ENCODE data around the gene TMEM208.

Gene TMEM208

DNA sequence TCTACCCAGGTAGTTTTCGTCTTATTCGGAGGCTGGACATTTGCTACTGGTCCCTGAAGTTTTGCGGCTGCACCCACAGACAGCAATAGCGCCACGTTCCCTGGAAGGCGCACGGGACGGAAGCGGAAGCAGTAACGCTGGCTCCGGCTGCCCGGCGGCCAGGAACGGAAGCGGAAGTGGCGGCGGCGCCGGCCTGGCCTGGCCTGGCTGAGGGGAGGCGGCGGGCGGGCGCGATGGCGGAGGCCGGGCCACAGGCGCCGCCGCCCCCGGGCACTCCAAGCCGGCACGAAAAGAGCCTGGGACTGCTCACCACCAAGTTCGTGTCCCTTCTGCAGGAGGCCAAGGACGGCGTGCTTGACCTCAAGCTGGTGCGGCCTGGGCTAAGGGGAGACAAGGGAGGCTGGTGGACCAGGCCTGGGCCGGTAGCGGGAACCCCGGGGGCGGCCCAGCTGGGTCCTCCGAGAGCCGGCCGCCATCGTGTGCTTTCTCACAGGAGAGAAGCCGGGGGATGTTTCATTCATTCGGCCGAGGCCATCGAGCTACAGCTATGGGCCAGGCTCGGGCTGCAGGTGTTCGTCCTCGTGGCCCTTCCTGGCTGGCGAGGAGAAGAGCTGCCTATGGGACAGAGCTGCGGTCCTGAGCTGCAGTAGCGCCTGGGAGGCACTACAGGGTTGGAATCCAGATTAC lies 34.8 kb upstream of the TMEM208 start, which contains the start of gene E2F4:
Gene E2F4 (plus strand): TSS at position 161 of the 687 bp plus-strand sequence. CDS start 73 bp downstream, at position 234.
- DNase-seq: peak; percentile 91

DNA sequence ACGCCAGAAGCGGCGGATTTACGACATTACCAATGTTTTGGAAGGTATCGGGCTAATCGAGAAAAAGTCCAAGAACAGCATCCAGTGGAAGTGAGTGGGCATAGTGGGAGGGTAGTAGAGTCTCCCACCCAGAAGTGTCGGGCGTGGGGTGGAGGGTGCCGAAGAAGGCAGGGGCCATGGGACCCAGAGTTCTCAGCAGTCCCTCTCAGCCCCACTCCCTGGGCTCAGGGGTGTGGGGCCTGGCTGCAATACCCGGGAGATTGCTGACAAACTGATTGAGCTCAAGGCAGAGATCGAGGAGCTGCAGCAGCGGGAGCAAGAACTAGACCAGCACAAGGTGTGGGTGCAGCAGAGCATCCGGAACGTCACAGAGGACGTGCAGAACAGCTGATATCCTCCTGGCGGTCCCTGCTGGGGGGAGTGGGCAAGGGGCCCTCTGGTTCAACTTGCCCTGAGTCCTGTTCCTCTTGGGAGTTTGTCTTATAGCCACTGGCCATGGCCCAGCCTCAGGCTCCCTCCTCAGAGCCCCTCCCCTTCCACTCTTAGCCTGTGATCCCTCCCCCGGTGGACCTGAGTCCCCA lies 34.1 kb upstream of the TMEM208 start:
- no peak for DNase-seq

DNA sequence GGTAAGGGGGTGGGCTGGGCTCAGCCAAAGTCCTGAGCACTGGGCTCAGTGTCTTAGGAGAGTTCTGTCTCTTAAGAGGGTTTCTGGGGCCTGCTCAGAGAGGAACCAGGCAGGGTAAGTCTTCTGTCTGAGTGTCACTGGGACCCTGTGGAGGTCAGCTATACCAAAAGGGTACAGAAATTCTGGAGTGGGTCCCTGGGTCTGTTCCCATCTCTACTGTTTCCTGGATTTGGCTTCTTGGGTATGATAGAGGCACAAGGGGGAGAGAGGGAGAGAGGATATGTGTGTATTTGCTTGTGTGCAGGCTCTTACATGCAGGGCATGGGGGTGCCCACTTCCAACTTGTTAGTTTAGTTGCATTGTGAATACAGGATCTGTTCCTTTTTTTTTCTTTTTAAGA lies 33.4 kb upstream of the TMEM208 start:
- no peak for DNase-seq

DNA sequence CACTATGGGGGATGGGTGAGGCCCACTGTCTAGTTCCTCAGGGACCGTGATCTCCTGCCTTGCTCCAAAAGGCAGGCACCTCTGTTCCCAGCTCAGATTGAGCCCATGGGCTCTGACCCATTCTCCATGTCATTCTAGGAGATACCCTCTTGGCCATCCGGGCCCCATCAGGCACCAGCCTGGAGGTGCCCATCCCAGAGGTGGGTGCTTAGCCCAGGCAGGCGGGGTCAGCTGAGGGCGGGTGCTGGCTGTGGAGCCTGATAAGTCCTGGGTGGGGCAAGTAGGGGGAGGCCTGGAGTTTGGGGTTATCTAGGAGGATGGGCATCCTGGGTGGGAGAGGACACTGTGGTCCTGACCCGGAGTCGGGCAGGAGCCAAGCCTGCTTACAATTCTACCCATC lies 32.7 kb upstream of the TMEM208 start:
- no peak for DNase-seq

DNA sequence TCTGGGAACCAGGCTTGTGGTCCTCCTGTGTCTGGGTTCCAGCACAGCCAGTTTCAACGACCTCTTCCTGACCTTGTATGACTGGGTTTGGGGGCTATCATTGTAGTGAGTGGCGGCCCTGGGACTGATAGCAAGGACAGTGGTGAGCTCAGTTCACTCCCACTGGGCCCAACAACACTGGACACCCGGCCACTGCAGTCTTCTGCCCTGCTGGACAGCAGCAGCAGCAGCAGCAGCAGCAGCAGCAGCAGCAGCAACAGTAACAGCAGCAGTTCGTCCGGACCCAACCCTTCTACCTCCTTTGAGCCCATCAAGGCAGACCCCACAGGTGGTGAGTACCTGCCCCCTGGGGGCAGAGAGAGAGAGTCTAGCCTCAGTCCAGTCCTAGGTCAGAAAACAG lies 31.3 kb upstream of the TMEM208 start:
- no peak for DNase-seq

DNA sequence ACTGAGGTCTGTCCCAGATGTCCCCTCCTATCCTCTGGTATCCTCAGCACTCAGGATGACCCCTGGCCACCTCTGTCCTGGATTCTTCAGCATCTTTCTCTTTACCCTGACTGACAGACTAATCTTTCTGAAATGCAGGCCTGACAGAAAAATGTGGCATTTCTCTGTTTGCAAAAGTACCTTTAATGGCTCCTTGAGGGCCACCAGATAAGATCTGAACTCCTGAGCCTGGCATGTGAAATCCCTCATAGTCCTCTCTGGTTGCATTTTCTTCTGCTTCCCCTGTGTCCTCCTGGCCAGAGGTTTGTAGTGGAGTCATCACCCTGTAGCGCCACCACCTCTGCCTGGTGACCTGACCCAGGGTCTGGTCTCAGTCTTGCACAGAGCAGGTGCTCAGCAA lies 30.0 kb upstream of the TMEM208 start:
- DNase-seq: no peak

DNA sequence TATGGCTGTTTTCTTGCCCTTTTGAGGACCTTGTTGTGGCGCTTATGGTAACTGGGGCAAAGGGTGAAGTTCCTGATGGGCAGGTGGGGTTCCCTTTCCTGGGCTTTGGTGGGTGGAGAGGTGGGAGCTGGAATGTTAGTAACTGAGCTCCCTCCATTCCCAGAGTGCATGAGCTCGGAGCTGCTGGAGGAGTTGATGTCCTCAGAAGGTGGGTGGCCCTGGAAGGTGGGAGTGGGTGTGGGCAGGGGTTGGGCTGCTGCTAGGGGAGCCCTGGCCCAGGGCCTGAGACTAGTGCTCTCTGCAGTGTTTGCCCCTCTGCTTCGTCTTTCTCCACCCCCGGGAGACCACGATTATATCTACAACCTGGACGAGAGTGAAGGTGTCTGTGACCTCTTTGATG lies 29.2 kb upstream of the TMEM208 start:
- DNase-seq: no peak

DNA sequence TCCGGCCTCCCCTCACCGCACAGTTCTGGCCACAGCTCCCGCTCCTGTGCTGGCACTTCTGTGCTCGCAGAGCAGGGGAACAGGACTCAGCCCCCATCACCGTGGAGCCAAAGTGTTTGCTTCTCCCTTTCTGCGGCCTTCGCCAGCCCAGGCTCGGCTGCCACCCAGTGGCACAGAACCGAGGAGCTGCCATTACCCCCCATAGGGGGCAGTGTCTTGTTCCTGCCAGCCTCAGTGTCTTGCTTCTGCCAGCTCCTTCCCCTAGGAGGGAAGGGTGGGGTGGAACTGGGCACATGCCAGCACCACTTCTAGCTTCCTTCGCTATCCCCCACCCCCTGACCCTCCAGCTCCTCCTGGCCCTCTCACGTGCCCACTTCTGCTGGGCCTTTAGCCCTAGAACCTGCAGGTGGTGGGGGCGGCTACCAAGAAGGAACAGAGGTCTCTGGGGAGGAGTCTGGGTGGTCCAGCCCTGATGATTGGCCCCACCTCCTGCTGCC lies 28.6 kb upstream of the TMEM208 start:
- no peak for DNase-seq

DNA sequence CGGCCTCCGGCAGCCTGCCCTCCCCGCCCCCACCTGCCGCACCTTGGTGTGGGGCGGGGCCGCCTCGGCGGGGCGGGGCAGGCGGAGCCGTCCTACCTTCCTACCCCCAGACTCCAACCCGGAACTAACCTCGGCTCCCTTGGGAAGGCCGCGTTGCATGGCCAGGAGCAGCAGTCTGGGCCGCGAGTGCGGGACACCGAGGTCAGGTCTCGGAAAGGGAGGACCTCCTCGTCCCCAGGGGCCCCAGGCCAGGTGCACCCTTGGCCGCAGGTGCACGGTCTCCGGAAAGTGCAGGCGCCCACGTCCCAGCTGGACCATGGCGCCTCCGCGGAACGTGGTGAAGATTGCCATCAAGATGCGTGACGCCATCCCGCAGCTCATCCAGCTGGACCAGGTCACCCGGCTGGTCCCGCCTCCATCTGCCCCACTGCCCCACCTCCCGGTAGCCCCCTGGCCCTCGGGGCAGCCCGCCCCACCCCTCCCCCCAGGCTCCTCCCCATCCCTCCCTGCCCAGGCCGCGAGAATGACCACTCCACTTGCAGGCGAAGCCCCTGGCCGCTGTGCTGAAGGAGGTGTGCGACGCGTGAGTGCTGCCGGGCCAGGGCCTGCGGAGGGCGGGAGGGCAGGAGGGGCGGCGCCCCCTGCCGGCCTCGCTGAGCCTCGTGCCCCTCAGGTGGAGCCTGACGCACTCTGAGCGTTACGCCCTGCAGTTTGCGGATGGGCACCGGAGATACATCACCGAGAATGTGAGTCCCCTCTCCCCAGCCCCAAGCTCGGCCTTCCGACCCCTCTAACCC lies 27.7 kb upstream of the TMEM208 start, which contains the start of gene ELMO3:
Gene ELMO3 (plus strand): TSS at position 121 of the 797 bp plus-strand sequence. CDS start 196 bp downstream, at position 317.
- no peak for DNase-seq

DNA sequence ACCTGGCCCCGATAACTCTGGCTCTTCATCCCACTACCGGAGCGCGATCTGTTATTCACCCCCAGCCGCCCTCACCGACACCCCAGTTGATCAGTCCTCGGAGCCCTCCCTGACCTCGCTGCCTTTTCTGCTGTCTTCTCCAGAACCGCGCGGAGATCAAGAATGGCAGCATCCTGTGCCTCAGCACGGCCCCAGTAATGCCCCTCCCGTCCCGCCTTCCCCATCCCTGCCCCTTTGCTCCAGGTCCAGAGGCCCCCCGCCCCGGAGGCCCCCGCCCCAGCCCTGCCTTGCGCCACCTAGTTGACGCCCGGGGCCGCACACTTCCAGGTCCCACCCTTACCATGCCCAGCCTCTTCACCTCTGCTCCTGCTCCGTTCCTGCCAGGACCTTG lies 27.1 kb upstream of the TMEM208 start:
- DNase-seq: no peak

DNA sequence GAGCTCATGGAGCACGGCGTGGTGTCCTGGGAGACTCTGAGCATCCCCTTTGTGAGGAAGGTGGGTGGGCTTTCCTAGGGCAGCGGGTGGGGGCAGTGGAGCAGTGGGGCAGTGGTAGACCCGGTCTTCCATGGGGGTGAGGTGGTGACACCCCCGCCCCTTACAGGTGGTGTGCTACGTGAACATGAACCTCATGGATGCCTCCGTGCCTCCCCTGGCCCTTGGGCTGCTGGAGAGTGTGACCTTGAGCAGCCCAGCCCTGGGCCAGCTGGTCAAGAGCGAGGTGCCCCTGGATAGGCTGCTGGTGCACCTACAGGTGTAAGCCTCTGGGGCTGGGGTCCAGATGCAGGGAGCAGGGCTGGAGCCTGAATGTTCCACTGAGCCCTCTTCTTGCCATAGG lies 26.4 kb upstream of the TMEM208 start:
- no peak for DNase-seq

DNA sequence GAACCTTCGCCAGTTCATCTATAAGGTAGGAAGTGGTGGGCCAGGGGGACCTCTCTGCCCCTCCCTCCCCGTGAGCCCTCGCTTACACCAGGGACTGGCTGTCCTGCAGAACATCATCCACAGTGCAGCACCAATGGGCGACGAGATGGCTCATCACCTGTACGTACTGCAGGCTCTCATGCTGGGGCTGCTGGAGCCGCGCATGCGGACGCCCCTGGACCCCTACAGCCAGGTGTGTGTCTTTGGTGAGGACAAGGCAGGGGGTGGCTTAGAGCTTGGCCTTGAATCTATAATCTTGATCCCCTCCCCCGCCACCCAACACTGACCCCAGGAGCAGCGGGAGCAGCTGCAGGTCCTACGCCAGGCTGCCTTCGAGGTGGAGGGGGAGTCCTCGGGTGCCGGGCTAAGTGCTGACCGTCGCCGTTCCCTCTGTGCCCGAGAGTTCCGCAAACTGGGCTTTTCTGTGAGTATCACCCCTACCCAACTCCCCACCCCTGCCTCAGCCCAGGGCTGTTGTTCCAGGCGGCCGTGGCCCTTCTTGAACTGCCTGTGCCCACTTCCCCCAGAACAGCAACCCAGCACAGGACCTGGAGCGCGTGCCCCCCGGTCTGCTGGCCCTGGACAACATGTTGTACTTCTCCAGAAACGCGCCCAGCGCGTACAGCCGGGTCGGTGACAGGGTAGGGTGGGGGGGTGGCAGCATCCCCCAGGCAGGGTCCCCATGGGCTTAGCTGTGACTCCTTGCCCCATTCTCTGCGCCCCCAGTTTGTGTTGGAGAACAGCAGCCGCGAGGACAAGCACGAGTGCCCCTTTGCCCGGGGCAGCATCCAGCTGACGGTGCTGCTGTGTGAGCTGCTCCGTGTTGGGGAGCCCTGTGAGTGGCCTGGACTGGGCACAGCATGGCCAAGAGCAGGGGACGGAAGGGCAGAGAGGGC lies 25.3 kb upstream of the TMEM208 start:
- no peak for DNase-seq

DNA sequence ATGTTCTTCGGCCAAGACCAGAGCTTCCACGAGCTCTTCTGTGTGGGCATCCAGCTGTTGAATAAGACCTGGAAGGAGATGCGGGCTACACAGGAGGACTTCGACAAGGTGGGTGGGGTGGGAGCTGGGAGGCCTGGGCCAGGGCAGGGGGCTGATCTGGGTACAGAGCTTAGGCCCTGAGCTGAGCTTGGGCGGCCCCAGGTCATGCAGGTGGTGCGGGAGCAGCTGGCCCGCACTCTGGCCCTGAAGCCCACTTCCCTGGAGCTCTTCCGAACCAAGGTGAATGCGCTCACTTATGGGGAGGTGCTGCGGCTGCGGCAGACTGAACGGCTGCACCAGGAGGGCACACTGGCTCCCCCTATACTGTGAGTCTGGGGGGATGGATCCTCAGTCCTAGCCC lies 24.5 kb upstream of the TMEM208 start:
- DNase-seq: no peak

DNA sequence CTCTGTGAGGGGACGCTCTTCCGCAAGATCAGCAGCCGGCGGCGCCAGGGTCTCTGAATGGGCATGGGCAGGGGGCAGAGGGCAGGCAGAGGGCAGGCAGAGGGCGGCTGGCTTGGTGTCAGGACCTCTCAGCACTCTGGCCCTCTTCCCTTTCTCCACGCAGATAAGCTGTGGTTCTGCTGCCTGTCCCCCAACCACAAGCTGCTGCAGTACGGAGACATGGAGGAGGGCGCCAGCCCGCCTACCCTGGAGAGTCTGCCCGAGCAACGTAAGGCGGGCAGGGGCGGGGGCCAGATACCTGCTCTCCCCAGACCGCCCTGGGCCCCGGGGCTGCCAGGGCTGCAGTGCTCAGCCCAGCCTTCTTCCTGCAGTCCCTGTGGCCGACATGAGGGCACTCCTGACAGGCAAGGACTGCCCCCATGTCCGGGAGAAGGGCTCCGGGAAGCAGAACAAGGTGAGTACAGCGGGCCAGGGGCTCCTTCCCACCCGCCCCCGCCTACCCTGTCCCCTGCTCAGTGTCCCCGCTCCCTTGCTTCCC lies 23.9 kb upstream of the TMEM208 start:
- DNase-seq: no peak

DNA sequence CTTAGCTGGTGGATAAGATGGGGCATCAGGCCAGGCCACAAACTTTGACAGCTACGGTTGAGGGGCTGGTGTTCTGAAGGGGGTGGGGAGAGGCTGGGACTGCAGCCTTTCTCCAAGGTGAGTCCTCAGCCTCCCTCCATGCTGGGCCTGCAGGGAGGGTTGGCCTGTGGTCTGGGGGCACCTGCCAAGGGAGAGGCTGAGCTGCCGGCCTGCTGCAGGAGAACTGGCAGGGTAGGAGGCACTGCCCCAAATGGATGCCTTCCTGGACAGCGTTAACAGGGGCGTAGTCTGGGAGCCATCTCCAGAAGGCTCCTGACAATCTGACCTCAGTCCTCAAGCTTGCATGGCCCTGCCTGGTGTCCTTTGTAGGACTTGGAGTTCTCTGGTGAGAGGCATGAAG lies 22.9 kb upstream of the TMEM208 start:
- DNase-seq: no peak

DNA sequence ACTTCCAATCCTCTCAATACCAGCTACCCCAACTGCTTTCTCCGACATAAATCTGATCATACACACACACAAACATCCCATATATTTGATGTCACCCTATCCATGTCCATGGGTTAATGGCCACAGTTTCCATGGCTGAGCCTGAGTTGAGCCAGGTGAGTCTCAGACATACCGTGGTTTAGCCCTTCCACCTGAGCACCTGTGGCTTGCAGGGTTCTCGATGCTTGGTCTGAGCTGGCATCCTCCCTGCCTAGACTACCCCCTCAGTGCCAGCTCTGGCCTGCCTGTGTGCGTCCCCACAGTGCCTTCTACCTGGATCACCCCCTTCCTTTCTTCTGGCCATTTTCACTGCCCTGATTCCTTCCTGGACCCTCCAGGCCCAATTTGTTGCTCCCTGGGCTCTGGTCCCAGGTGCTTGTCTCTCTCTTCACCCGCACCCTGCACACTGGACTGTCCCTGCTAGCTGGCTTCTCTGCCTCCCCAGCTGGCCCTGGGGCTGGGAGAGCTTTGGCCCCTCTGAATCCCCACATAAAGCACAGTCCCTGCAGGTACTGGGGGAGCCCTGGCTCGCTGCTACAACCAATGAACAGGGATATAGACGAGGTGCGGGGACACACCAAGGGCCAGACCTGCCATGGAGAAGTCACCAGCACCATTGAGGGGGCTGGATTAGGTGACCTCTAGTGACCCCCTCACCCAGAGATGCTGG lies 20.6 kb upstream of the TMEM208 start:
- DNase-seq: no peak

DNA sequence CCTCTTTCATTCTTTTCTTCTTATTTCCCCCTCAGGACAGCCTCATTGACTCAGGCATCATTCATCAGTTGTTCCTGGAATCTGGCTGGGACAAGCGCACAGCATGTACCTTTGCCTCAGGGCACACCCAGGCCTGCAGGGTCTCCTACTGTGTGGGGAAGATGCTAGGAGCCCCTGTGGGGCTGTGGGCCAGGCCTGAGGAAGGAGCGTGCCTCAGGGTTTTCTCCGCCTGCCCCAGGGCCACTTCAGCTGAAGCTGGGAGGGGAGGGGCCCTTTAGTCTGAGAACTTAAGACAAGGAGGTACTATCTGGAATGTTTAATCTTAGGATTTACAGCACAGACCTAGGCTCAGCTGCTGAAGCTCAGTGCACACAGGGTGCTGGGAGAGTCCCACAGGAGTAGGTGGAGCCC lies 20.1 kb upstream of the TMEM208 start:
- no peak for DNase-seq

DNA sequence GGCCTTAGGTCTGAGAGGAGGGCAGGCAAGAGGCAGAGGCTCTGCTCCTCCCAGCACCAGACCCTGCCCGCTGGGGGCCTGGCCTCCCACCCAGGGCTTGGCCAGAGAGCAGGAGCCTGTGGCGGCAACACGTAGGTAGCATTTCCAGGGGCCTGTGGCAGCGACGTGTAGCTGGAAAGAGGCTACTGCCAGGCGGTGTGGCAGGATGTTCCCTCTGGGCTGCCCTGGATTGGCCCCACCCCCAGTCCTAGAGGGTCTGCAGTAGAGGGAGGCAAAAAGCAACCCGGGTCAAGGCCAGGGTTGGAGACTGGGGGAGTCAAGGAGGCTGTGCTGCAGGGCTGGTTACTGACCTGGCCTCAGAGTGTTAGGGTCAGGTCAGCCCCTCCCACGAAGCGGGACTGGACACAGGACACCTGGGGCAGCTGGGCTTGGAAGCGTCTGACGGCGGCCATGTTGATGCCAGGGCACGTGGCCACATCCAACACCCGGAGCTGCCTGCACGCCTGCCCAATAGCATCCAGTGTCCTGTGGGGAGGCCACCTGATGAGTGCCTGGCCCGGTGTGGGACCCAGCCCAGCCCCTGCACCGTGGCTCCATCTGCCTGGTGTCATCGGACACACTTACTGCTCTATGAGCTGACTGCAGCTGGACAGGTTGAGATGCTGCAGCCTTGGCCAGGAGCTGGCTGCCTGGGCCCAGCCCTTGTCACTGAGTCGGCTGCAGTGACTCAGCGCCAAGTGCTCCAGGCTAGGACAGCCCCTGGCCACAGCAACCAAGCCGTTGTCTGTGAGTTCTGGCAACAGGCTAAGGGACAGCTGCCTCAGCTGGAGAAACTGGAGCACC lies 19.5 kb upstream of the TMEM208 start:
- no peak for DNase-seq

DNA sequence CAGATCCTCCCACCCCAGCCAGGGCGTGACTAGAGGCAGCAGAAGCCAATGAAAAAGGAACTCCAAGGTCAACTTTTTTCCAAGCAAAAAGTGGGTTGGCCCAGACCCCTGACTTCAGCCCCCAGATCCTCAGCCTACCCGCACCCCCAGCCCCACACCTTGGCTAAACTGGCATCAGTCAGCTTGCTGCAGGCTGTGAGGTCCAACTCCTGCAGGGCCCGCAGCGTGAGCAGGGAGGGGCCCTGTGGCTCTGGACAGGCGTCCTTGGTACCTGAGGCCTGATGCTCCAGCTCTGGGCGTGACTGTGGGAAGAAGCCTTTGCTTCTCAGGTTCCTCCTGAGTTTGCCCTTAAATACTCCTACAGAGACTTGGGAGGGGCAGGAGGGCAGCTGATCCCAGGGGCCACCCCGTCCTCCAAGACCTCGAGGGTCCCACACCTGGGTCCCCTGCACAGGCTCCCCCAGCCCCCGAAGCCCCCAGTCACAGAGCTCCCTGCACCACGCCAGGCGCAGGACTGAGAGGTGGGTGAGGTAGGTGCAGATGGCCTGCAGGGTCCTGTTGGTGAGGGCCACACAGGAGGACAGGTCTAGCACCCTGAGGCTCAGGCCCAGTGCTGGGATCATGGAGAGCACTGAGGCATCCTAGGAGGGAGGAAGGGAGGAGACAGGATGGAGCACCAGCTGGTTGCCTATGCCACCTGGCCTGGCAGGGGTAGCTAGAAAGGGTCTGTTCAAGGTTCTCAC lies 18.6 kb upstream of the TMEM208 start:
- no peak for DNase-seq

DNA sequence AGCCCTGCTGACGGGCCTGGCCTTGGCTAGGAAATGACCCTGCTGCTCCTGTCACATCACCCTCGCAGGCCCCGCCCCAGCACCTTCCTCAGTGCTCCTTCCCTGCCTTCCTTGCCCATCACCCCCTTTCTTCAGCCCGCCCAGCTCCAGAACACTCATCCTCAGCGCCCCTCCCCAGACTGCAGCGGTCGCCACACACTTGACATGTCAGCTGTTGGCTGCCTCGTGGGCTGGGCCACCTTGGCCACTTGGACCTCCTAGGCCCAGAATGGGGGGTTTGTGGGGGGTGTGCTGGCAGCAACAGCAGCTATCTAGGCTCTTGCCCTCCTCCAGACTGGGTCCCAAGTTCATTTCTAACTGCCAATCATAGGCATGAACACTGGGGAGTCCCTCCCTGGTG lies 17.4 kb upstream of the TMEM208 start:
- DNase-seq: no peak
